ENCODE data around the gene CCNT2.

GRCh38 chr2:134900151-134900550 lies 18.5 kb upstream of the CCNT2 start:
- no peak for TF ChIP-seq EZH2 (IDR thresholded peaks at IDR 0.05; ENCODE audit: low read length, unreplicated experiment)
- no peak for TF ChIP-seq CTCF (conservative IDR thresholded peaks at IDR 0.05; ENCODE audit: low read depth, low read length)
- no peak for TF ChIP-seq EZH2phosphoT487 (IDR thresholded peaks at IDR 0.05; ENCODE audit: borderline replicate concordance, low read length)

Measured in PC-3 (cell line).